ENCODE measurements around the gene E2F4. TPM values are rescaled to one million over a fixed set of nuclear protein-coding genes. Genes with fewer than 3 reads are reported as not detected.

Gene E2F4
- total RNA-seq, 6 experiments from 2014 or later: 14.4 to 36.4 (median 22.4) TPM

DNA sequence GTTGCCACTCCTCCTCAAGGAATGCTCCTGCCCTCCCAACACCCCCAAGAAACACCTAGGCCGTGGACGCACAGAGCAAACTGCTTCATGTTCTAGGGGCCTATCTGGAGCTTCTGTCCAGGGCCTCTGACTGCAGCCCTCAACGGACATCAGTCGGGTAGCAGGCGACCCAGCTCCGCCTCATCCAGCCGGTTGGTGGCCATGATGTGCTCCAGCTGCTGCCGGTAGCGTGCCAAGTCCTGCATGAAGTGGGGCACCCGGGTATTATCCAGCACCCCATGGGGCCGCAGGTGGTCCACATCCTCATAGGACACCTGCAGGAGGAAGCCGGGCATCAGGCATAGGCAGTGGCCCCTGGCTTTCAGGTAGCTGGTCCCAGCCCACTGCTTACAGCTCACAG is 15.3 kb upstream of the E2F4 start:
- H3K4me1 ChIP-seq: peaks cover 0 to 32% (median 10%) of the 10 kb centered on the region in 4 donors
- no peak for ATAC-seq
- no peak for DNase-seq
- H3K9me3 ChIP-seq: no peaks in the 10 kb centered on the region
- no peak overlapping the region for H3K27ac ChIP-seq
- intact Hi-C loops (cut with DNase I): no loop called here
- TF ChIP-seq, protein P1, sequence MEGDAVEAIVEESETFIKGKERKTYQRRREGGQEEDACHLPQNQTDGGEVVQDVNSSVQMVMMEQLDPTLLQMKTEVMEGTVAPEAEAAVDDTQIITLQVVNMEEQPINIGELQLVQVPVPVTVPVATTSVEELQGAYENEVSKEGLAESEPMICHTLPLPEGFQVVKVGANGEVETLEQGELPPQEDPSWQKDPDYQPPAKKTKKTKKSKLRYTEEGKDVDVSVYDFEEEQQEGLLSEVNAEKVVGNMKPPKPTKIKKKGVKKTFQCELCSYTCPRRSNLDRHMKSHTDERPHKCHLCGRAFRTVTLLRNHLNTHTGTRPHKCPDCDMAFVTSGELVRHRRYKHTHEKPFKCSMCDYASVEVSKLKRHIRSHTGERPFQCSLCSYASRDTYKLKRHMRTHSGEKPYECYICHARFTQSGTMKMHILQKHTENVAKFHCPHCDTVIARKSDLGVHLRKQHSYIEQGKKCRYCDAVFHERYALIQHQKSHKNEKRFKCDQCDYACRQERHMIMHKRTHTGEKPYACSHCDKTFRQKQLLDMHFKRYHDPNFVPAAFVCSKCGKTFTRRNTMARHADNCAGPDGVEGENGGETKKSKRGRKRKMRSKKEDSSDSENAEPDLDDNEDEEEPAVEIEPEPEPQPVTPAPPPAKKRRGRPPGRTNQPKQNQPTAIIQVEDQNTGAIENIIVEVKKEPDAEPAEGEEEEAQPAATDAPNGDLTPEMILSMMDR (IDR thresholded peaks at IDR 0.05): no peak
- TF ChIP-seq POLR2A (IDR thresholded peaks at IDR 0.05): no peak
- no peak overlapping the region for H3K4me3 ChIP-seq
- 86% methylated on average over 1 of the region's 12 CpGs for WGBS (ENCODE audit: insufficient coverage, low coverage, low lambda C conversion rate, missing lambda C conversion rate)
- H3K27me3 ChIP-seq: no peaks in the 10 kb centered on the region
- H3K36me3 ChIP-seq: no peaks in the 10 kb centered on the region

DNA sequence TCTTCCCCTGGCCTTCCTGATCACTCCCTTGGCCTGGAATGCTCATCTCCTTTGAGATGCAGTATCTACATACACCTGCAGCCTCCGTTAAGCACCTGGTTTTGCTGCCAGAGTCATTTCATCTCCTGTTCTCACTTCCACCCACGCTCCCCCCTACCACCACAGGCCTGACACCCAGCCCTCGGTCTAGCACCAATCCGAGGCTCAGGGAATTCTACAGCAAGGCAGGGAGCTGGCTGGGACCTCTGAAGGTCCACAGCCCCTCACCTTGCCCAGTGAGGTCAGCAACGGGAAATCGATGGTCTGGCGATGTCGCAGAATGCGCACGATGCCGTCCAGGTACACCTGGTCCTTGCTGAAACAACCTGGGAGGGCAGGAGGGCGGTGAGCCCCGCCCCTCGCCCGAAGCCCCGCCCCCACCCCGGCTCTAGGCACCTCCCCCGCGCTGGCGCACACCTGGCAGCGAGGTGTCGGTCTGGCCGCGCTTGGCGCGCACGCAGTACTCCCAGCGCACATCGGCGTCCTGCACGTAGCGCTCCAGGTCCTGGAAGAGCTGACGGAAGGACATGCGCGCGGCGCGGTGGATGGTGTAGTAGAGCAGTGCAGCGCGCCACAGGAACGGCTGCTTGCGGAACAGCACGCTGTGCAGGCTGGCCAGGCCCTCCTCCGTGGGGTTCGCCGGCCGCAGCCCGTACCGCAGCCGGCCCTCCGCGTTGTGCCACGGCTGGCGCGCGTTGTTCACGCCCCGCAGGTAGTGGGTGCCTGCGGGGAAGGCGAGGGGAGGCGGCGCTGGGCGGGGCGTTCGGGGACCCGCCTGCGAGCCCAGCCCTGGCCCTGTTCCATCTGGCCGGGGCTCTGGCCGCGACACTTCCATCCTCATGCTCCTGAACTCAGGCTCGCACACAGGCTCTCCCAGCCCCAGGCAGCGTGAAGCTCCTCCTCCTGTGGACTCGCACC is 13.9 kb upstream of the E2F4 start:
- intact Hi-C loops (cut with DNase I): no loop called here
- TF ChIP-seq, protein P1 (IDR thresholded peaks at IDR 0.05): peak in 1 of 4 donors; percentile 11
- TF ChIP-seq POLR2A (IDR thresholded peaks at IDR 0.05): peak; percentile 43
- 35% methylated on average over 5 of the region's 73 CpGs for WGBS (ENCODE audit: insufficient coverage, low coverage, low lambda C conversion rate, missing lambda C conversion rate)
- H3K9me3 ChIP-seq: no peaks in the 10 kb centered on the region
- H3K27me3 ChIP-seq: no peaks in the 10 kb centered on the region
- peak; percentile 58 to 69 (median 64) for ATAC-seq
- peaks cover 0 to 31% (median 10%) of the 10 kb centered on the region in 4 donors for H3K4me1 ChIP-seq
- peak overlapping the region in 2 of 3 donors; percentile 15 to 69 for H3K27ac ChIP-seq
- H3K4me3 ChIP-seq: peak overlapping the region; percentile 40 to 51 (median 44)
- DNase-seq: peak; percentile 86 to 90 (median 88)
- no peaks in the 10 kb centered on the region for H3K36me3 ChIP-seq

- Histone ChIP-seq H3K36me3 (no peaks in the 10 kb centered on the region), H3K27ac (no peak overlapping the region), H3K9me3 (no peaks in the 10 kb centered on the region), H3K4me1 (peaks cover 0 to 23% (median 6%) of the 10 kb centered on the region in 4 donors), H3K4me3 (no peak overlapping the region), H3K27me3 (no peaks in the 10 kb centered on the region)
- intact Hi-C loops (cut with DNase I): no loop called here
- TF ChIP-seq, protein P1 (IDR thresholded peaks at IDR 0.05): peak in 2 of 4 donors; percentile 6 to 15
- no peak for TF ChIP-seq POLR2A (IDR thresholded peaks at IDR 0.05)
- ATAC-seq (no peak), DNase-seq (no peak)
- WGBS (ENCODE audit: insufficient coverage, low coverage, low lambda C conversion rate, missing lambda C conversion rate): no CpG with 5 or more reads among the region's 13 CpGs
These were observed 12.4 kb upstream of the E2F4 start for GRCh38 chr16:67179421-67180080.

DNA sequence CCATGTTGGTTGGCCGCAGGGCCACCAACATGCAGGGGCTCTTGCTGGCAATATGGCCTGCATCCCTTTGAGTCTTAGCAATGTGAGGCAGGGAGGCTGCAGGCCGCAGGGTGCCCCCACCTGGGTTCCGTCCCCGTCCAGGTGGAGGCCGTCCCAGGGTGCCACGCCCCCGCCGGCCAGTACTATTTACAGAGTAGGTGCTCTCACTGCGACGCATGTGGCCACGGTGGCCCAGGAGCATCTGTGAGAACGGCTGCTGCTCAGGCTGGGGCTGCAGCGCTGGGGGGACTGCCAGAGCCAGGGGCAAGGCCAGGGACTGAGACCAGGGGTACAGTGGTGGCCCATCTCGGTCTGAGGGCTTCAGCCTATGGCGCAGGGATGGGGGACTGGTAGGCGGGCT is 11.8 kb upstream of the E2F4 start:
- Histone ChIP-seq H3K27me3 (no peaks in the 10 kb centered on the region), H3K36me3 (no peaks in the 10 kb centered on the region), H3K27ac (no peak overlapping the region), H3K4me1 (peaks cover 0 to 26% (median 9%) of the 10 kb centered on the region in 4 donors), H3K9me3 (no peaks in the 10 kb centered on the region), H3K4me3 (no peak overlapping the region)
- intact Hi-C loops (cut with DNase I): no loop called here
- WGBS (ENCODE audit: insufficient coverage, low coverage, low lambda C conversion rate, missing lambda C conversion rate): 100% methylated on average over 1 of the region's 16 CpGs
- no peak for TF ChIP-seq POLR2A (IDR thresholded peaks at IDR 0.05)
- TF ChIP-seq, protein P1 (IDR thresholded peaks at IDR 0.05): no peak
- ATAC-seq (no peak), DNase-seq (no peak)
